Ishikawa (cell line): ENCODE data around the gene TH.

ENCODE experiments used
- CEBPB ChIP-seq: IDR thresholded peaks from 2 replicates; pipeline ENCODE4 v1.6.1; 2012
- CREB1 ChIP-seq: IDR thresholded peaks from 2 replicates; pipeline ENCODE4 v1.6.1; 2012; ENCODE audit warnings: low read depth
- EGR1 ChIP-seq: IDR thresholded peaks from 2 replicates; pipeline ENCODE4 v1.6.1; 2012
- EP300 ChIP-seq: IDR thresholded peaks from 2 replicates; pipeline ENCODE4 v1.6.1; 2012; ENCODE audit warnings: borderline replicate concordance
- FOXM1 ChIP-seq: IDR thresholded peaks from 2 replicates; pipeline ENCODE4 v1.6.1; 2012; ENCODE audit warnings: low read depth, borderline replicate concordance
- NFIC ChIP-seq: IDR thresholded peaks from 2 replicates; pipeline ENCODE4 v1.6.1; 2012
- RAD21 ChIP-seq: IDR thresholded peaks from 2 replicates; pipeline ENCODE4 v1.6.1; 2012; ENCODE audit warnings: low read depth
- TAF1 ChIP-seq: IDR thresholded peaks from 2 replicates; pipeline ENCODE4 v1.6.1; 2012; ENCODE audit warnings: low read depth, mild to moderate bottlenecking
- TCF12 ChIP-seq: IDR thresholded peaks from 2 replicates; pipeline ENCODE4 v1.6.1; 2012; ENCODE audit warnings: low read depth
- TEAD4 ChIP-seq: IDR thresholded peaks from 2 replicates; pipeline ENCODE4 v1.6.1; 2012
- USF1 ChIP-seq: IDR thresholded peaks from 2 replicates; pipeline ENCODE4 v1.6.1; 2012
- YY1 ChIP-seq: IDR thresholded peaks from 2 replicates; pipeline ENCODE4 v1.6.1; 2012; ENCODE audit warnings: low read depth
- ZBTB7A ChIP-seq: IDR thresholded peaks from 2 replicates; pipeline ENCODE4 v1.6.1; 2012; ENCODE audit warnings: low read depth
- TF ChIP-seq, protein P1 (sequence below): IDR thresholded peaks from 2 replicates; pipeline ENCODE4 v1.6.1; 2012
- TF ChIP-seq, protein P2 (sequence below): IDR thresholded peaks from 2 replicates; pipeline ENCODE4 v1.6.1; 2012; ENCODE audit warnings: low read depth, mild to moderate bottlenecking

TH gene

DNA sequence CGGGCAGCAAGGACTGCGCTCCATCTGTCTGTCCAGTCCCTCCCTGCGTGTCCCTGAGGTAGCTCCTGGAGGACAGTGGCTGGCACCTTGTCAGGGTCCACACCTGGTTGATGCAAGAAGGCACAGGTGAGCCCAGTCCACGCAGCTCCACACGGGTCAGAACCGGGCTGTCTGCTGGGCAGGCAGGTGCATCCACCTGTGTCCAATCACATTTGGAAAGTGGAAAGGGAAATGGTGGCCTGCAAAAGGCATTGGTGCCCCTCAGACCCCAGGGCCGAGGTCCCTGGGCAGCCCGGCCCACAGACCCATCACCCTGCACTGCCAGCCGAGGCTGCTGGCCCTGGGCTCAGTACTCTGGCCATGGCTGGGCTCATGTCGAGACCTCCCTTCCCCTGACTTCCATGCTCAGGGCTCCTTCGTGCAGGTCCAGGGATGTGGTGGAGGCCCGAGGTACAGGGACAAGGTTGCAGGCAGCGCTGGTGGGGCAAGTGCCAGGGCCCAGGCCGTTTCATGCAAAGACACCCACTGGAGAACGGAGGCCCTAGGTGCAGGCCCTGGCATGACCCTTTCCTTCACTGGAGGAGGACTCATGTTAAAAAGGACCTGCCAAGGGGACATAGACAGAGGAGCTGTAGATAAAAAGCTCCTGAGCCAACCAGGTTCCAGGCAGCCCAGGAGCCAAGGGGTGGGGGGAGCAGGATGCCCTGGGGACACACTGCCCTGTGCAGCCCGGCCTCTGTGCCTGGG lies 38.9 kb upstream of the TH start:
- TF ChIP-seq YY1 (no peak), EGR1 (no peak), RAD21 (no peak), FOXM1 (no peak), TEAD4 (no peak), CREB1 (no peak)
- TF ChIP-seq, protein P1, sequence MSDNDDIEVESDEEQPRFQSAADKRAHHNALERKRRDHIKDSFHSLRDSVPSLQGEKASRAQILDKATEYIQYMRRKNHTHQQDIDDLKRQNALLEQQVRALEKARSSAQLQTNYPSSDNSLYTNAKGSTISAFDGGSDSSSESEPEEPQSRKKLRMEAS, result no peak
- TF ChIP-seq, protein P2, sequence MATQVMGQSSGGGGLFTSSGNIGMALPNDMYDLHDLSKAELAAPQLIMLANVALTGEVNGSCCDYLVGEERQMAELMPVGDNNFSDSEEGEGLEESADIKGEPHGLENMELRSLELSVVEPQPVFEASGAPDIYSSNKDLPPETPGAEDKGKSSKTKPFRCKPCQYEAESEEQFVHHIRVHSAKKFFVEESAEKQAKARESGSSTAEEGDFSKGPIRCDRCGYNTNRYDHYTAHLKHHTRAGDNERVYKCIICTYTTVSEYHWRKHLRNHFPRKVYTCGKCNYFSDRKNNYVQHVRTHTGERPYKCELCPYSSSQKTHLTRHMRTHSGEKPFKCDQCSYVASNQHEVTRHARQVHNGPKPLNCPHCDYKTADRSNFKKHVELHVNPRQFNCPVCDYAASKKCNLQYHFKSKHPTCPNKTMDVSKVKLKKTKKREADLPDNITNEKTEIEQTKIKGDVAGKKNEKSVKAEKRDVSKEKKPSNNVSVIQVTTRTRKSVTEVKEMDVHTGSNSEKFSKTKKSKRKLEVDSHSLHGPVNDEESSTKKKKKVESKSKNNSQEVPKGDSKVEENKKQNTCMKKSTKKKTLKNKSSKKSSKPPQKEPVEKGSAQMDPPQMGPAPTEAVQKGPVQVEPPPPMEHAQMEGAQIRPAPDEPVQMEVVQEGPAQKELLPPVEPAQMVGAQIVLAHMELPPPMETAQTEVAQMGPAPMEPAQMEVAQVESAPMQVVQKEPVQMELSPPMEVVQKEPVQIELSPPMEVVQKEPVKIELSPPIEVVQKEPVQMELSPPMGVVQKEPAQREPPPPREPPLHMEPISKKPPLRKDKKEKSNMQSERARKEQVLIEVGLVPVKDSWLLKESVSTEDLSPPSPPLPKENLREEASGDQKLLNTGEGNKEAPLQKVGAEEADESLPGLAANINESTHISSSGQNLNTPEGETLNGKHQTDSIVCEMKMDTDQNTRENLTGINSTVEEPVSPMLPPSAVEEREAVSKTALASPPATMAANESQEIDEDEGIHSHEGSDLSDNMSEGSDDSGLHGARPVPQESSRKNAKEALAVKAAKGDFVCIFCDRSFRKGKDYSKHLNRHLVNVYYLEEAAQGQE, result no peak

- TF ChIP-seq, protein P2, result no peak
- TF ChIP-seq YY1 (no peak), RAD21 (no peak), TEAD4 (no peak), EGR1 (no peak), USF1 (no peak), EP300 (no peak), TCF12 (no peak), FOXM1 (no peak), ZBTB7A (no peak)
- TF ChIP-seq, protein P1, result no peak
These were observed 38.3 kb upstream of the TH start for GRCh38 chr11:2209900-2210321.

- TF ChIP-seq YY1, result no peak
- no peak for TF ChIP-seq USF1
- TF ChIP-seq, protein P2, result no peak
- no peak for TF ChIP-seq TAF1
- TF ChIP-seq FOXM1, result no peak
- TF ChIP-seq NFIC, result no peak
- no peak for TF ChIP-seq TCF12
- no peak for TF ChIP-seq RAD21
- TF ChIP-seq TEAD4, result no peak
- no peak for TF ChIP-seq EGR1
- no peak for TF ChIP-seq EP300
- no peak for TF ChIP-seq CEBPB
- no peak for TF ChIP-seq CREB1
- TF ChIP-seq, protein P1, result no peak
- TF ChIP-seq ZBTB7A, result no peak
These were observed 37.8 kb upstream of the TH start for GRCh38 chr11:2209370-2209801.

- TF ChIP-seq NFIC (no peak), RAD21 (peak; percentile 28; the same call in 1 of the 2 replicates)
These were observed 37.2 kb upstream of the TH start for GRCh38 chr11:2208691-2209369.
